Measurements from ENCODE around the gene DEPDC1.
"Not testable (repeated sequence)": the region's sequence is repeated elsewhere in the genome, so short reads cannot be mapped to it uniquely, and the experiment has no call there.

DEPDC1 gene

GRCh38 chr1:68476626-68477025 lies 20.3 kb downstream of the DEPDC1 start:
- not testable (repeated sequence) for DNase-seq

- no peak for DNase-seq
Observed at GRCh38 chr1:68473060-68473459, 23.8 kb downstream of the DEPDC1 start.

GRCh38 chr1:68470388-68470970 lies 26.4 kb downstream of the DEPDC1 start:
- DNase-seq: peak in 1 of 2 experiments; percentile 43

GRCh38 chr1:68464891-68465290 lies 32.0 kb downstream of the DEPDC1 start:
- no peak for DNase-seq

GRCh38 chr1:68460935-68461334 lies 35.9 kb downstream of the DEPDC1 start:
- no peak for DNase-seq

- no peak for DNase-seq
Observed at GRCh38 chr1:68459796-68460195, 37.1 kb downstream of the DEPDC1 start.

GRCh38 chr1:68459091-68459490 lies 37.8 kb downstream of the DEPDC1 start:
- DNase-seq: no peak

- no peak for DNase-seq
Observed at GRCh38 chr1:68456202-68456601, 40.7 kb downstream of the DEPDC1 start.

GRCh38 chr1:68454534-68454933 lies 42.3 kb downstream of the DEPDC1 start:
- no peak for DNase-seq

GRCh38 chr1:68453060-68453670 lies 43.7 kb downstream of the DEPDC1 start:
- DNase-seq: no peak

- peak in 1 of 2 experiments; percentile 52 for DNase-seq
Observed at GRCh38 chr1:68449901-68450300, 47.0 kb downstream of the DEPDC1 start, which contains the start of gene RPE65. Gene RPE65 (minus strand): TSS chr1:68449954. CDS start chr1:68449905, 49 bp downstream.

GRCh38 chr1:68448365-68448764 lies 48.5 kb downstream of the DEPDC1 start:
- no peak for DNase-seq

- DNase-seq: no peak
Observed at GRCh38 chr1:68445709-68446108, 51.2 kb downstream of the DEPDC1 start.

- peak; percentile 50 to 72 for DNase-seq
Observed at GRCh38 chr1:68442822-68443556, 53.9 kb downstream of the DEPDC1 start.

- DNase-seq: no peak
Observed at GRCh38 chr1:68442006-68442405, 54.9 kb downstream of the DEPDC1 start.

GRCh38 chr1:68438310-68438709 lies 58.6 kb downstream of the DEPDC1 start:
- no peak for DNase-seq

- DNase-seq: no peak
Observed at GRCh38 chr1:68433395-68433794, 63.5 kb downstream of the DEPDC1 start.

GRCh38 chr1:68431076-68431475 lies 65.8 kb downstream of the DEPDC1 start:
- DNase-seq: no peak

- DNase-seq: no peak
Observed at GRCh38 chr1:68429233-68429808, 67.6 kb downstream of the DEPDC1 start.

GRCh38 chr1:68426594-68426993 lies 70.3 kb downstream of the DEPDC1 start:
- DNase-seq: no peak
